HK-2 (cell line): ENCODE measurements around the gene POLRMT.

ENCODE experiments used
- DNase-seq: peaks from one replicate; pipeline ENCODE4 v3.0.0-alpha.2; 2018; ENCODE audit not compliant: unreplicated experiment

Gene POLRMT

GRCh38 chr19:662962-663681, 29.8 kb upstream of the POLRMT start, which contains the start of gene RNF126:
TSS of gene RNF126 (minus strand) at chr19:663214. CDS start at chr19:663121, 93 bp downstream.
- peak; percentile 97 for DNase-seq

- DNase-seq = peak; percentile 61
Measured at GRCh38 chr19:662207-662961, 29.0 kb upstream of the POLRMT start.

GRCh38 chr19:661427-662196, 28.3 kb upstream of the POLRMT start:
- no peak for DNase-seq

- no peak for DNase-seq
Measured at GRCh38 chr19:660793-661426, 27.6 kb upstream of the POLRMT start.

- no peak for DNase-seq
Measured at GRCh38 chr19:658916-659839, 25.8 kb upstream of the POLRMT start.

- DNase-seq = no peak
Measured at GRCh38 chr19:658059-658839, 24.9 kb upstream of the POLRMT start.

GRCh38 chr19:657611-658010, 24.3 kb upstream of the POLRMT start:
- no peak for DNase-seq

GRCh38 chr19:656751-657559, 23.6 kb upstream of the POLRMT start:
- no peak for DNase-seq

- no peak for DNase-seq
Measured at GRCh38 chr19:655691-656090, 22.4 kb upstream of the POLRMT start.

- DNase-seq = no peak
Measured at GRCh38 chr19:653425-653824, 20.1 kb upstream of the POLRMT start.

GRCh38 chr19:652467-653389, 19.4 kb upstream of the POLRMT start:
- no peak for DNase-seq

GRCh38 chr19:651991-652390, 18.7 kb upstream of the POLRMT start:
- DNase-seq = no peak

- no peak for DNase-seq
Measured at GRCh38 chr19:651114-651818, 17.9 kb upstream of the POLRMT start.

GRCh38 chr19:650121-650520, 16.8 kb upstream of the POLRMT start:
- DNase-seq = no peak

- DNase-seq = no peak
Measured at GRCh38 chr19:648904-649801, 15.8 kb upstream of the POLRMT start.

- no peak for DNase-seq
Measured at GRCh38 chr19:648305-648704, 15.0 kb upstream of the POLRMT start.
